GM23338 (cell line): ENCODE results near the gene AHDC1.

ENCODE experiments used
- CREB1 ChIP-seq: fragments of 250-450 bp; sonication (Bioruptor Pico); IDR thresholded peaks from 2 replicates; pipeline ENCODE4 v1.5.0; 2020; ENCODE audit warnings: low read depth, mild to moderate bottlenecking, moderate library complexity
- EZH2 ChIP-seq: fragments of 200-600 bp; sonication (generic); IDR thresholded peaks from one replicate; pipeline ENCODE4 v1.8.0; 2017; ENCODE audit warnings: antibody characterized with exemption, mild to moderate bottlenecking, low read depth; ENCODE audit not compliant: unreplicated experiment
- EZH2phosphoT487 ChIP-seq: fragments of 200-600 bp; sonication (generic); IDR thresholded peaks from one replicate; pipeline ENCODE4 v1.8.1; 2018; ENCODE audit warnings: antibody characterized with exemption; ENCODE audit not compliant: unreplicated experiment
- JUNB ChIP-seq: IDR thresholded peaks from one replicate; pipeline ENCODE4 v1.6.1; 2016; ENCODE audit warnings: antibody characterized with exemption; ENCODE audit not compliant: unreplicated experiment
- POLR2AphosphoS5 ChIP-seq: IDR thresholded peaks from 2 replicates; pipeline ENCODE4 v1.6.1; 2016; ENCODE audit warnings: antibody characterized with exemption, low read depth
- TF ChIP-seq, protein P1 (sequence below): IDR thresholded peaks from one replicate; pipeline ENCODE4 v1.6.1; 2018; ENCODE audit warnings: antibody characterized with exemption; ENCODE audit not compliant: unreplicated experiment
- TF ChIP-seq, protein P2 (sequence below), 2 experiments: fragments of 200-600 bp in 1 of 2; sonication (generic) in 1 of 2; conservative IDR thresholded peaks; 2 replicates each; pipeline versions ENCODE4 v1.5.1 to v1.6.1; 2016 to 2017; ENCODE audit warnings: antibody characterized with exemption in 2 of 2, low read depth in 2 of 2, mild to moderate bottlenecking in 2 of 2, moderate library complexity in 1 of 2

DNA sequence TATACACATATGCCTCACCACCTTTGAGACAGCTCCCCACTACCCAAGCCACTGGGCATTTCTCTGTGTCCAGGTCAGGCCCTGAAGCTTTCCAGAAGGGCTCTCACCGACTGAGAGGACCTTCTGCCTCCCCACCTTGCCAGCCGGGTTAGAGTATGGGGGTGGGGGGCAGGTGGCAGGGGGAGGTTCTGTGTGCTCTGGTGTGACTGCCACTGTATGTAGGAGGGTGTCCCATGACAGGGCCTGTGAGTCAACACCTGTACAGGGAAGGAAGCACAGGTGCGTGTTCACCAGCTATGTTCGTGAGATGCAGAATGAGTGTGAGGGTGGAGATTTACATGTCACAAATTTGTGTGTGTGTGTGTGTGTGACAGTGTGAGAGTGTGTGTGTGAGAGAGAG is 7.0 kb downstream of the AHDC1 start:
- TF ChIP-seq JUNB = no peak
- TF ChIP-seq, protein P1, sequence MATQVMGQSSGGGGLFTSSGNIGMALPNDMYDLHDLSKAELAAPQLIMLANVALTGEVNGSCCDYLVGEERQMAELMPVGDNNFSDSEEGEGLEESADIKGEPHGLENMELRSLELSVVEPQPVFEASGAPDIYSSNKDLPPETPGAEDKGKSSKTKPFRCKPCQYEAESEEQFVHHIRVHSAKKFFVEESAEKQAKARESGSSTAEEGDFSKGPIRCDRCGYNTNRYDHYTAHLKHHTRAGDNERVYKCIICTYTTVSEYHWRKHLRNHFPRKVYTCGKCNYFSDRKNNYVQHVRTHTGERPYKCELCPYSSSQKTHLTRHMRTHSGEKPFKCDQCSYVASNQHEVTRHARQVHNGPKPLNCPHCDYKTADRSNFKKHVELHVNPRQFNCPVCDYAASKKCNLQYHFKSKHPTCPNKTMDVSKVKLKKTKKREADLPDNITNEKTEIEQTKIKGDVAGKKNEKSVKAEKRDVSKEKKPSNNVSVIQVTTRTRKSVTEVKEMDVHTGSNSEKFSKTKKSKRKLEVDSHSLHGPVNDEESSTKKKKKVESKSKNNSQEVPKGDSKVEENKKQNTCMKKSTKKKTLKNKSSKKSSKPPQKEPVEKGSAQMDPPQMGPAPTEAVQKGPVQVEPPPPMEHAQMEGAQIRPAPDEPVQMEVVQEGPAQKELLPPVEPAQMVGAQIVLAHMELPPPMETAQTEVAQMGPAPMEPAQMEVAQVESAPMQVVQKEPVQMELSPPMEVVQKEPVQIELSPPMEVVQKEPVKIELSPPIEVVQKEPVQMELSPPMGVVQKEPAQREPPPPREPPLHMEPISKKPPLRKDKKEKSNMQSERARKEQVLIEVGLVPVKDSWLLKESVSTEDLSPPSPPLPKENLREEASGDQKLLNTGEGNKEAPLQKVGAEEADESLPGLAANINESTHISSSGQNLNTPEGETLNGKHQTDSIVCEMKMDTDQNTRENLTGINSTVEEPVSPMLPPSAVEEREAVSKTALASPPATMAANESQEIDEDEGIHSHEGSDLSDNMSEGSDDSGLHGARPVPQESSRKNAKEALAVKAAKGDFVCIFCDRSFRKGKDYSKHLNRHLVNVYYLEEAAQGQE = no peak
- TF ChIP-seq, protein P2, sequence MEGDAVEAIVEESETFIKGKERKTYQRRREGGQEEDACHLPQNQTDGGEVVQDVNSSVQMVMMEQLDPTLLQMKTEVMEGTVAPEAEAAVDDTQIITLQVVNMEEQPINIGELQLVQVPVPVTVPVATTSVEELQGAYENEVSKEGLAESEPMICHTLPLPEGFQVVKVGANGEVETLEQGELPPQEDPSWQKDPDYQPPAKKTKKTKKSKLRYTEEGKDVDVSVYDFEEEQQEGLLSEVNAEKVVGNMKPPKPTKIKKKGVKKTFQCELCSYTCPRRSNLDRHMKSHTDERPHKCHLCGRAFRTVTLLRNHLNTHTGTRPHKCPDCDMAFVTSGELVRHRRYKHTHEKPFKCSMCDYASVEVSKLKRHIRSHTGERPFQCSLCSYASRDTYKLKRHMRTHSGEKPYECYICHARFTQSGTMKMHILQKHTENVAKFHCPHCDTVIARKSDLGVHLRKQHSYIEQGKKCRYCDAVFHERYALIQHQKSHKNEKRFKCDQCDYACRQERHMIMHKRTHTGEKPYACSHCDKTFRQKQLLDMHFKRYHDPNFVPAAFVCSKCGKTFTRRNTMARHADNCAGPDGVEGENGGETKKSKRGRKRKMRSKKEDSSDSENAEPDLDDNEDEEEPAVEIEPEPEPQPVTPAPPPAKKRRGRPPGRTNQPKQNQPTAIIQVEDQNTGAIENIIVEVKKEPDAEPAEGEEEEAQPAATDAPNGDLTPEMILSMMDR (conservative IDR thresholded peaks at IDR 0.05; ENCODE audit: low read depth in 2 of 2) = no peak
- no peak for TF ChIP-seq CREB1 (CRISPR knock-in tag)
- TF ChIP-seq POLR2AphosphoS5 = no peak
- TF ChIP-seq EZH2 = no peak
- no peak for TF ChIP-seq EZH2phosphoT487
